GM21515 (cell line): Measurements from ENCODE around the gene OLFM4.
"Not testable (repeated sequence)": the region's sequence is repeated elsewhere in the genome, so short reads cannot be mapped to it uniquely, and the experiment has no call there.

Experiments
- ATAC-seq: cut with Tn5 transposase; IDR thresholded peaks from one replicate; pipeline ENCODE4 v1.9.1; 2021; ENCODE audit not compliant: unreplicated experiment

The OLFM4 gene

DNA sequence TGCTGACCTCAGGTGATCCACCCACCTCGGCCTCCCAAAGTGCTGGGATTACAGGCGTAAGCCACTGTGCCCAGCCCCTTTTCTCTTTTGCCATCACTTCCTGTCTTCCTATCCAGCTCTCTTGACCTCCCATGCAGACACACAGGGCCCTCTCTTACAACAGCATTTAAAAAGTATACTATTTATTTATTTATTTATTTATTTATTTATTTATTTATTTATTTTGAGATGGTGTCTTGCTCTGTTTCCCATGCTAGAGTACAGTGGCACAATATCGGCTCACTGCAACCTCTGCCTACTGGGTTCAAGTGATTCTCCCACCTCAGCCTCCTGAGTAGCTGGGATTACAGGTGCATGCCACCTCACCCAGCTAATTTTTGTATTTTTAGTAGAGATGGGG, 14.6 kb upstream of the OLFM4 start:
- not testable (repeated sequence) for ATAC-seq

DNA sequence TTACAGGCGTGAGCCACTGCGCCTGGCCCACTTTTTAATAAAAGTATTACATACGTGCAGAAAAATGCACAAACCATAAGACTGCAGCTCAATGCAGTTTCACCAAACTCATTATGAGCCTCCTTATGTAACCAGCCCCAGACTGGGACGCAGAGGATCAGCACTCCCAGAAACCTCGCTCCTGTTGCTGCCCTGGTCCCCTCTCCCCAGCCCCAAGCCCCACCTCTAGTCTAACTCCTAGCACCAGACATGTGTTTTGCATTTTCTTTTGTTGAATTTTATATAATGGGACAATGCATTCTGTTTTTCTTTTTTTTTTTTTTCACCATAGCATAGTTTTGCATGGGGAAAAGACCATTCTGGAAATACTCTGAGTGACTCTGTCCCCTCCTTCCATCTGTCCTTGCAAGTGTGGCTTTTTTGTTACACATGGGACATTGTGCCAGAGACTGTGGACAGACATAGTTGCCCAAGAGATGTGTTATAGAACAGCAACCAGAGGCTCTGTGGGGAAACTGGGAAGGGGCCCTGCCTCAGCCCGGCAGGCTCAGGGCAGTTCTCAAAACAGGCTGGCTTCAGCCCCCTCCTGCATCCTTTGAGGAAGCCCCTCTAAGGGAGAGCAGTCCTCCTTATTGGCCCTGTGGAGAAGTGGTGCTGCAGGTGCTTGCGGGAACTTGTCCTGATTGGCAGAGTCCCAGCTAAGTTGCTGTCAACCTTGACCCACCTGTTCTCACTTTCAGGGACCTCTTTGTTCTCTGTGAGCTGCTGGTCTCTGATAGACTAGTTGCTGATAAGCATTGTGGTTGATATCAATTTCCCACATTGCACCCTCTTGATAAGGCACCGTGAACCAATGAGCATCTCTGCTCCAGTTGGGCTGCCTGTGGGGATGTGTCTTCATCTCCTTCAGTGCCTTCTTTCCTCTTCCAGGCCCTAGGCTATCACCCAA, 13.8 kb upstream of the OLFM4 start:
- no peak for ATAC-seq

DNA sequence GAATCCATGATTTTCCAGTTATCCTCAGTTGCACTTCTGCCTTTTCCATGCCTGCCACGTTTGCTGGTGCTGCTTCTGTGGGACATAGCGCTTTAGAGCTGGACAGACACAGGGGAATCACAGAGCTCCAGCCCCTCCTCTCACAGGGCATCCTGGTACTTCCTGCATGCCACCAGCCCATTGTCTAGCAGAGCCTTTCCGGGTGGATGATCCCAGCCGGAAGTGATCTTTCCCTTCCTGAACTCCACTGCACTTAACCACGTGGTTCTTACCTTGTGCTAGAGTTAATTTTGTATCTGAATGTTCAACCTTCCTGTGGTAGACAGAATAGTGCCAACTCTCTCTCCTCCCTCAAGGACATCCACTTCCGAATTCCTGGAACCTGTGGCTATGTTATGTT, 12.6 kb upstream of the OLFM4 start:
- no peak for ATAC-seq

DNA sequence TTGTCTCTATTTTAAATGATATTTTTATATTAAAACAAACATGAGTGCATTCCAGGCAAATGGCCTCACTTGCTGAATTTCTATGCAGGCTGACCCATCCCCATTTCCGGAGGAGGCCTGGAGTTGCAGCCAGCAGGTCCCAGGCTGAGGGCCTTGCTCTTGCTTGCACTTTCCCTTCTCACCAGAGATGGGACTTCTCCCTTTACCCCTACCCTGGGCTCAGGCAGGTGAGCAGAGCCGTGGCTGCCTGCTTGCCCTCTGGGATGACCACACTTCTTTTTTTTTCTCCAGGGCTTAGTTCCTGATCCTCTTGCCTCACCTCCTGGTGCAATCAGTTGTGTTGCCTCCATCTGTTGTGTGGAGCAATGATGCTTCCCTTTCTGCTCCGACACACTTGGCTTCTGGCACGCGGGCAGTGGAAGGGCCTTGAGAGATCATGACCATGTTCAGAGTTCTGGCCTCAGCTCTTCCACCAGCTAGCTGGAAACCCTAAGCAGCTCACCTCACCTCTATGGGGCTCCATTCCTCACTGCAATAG, 11.1 kb upstream of the OLFM4 start:
- no peak for ATAC-seq

DNA sequence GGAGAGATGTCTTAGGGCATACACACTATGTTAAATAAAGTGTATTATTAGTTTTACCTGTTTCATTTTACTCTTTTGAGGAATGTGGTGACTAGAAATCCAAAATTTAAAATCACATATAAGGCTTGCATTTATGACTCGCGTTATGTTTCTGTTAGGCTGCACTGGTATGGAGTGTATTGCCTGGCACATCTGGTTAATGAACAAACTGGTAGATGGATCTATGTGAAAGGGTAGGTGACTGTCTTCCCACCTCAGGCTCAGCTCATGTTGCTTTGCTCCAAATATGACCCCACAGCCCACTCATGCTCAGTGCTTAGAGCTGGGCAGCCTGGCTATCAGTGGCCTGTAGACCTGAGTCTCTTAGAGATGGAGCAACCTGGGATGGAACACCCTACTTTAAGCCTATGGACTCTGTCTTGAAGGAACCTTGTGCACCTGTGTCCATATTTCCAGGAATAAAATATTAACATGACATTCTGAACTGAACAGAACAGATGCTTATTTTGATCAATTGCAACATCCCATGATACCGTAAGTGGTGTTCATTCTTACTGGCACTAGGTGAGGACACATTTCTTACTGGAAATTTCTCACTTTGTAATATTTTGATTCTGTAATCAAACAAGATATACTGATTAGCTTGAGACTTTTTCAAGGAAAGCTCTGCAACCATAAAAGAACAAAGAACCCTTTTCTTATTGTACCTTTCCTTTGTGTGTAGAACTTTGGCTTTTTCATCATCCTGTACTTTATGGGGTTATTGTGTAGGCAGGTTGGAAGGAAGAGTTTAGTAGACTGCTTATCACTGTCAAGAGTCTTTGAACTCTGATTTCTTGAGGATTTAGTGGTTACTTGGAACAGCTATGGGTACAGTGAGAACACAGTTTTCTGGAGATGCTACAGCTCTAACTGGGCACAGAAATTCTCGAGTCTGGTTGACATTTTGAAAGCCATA, 9.6 kb upstream of the OLFM4 start:
- no peak for ATAC-seq

DNA sequence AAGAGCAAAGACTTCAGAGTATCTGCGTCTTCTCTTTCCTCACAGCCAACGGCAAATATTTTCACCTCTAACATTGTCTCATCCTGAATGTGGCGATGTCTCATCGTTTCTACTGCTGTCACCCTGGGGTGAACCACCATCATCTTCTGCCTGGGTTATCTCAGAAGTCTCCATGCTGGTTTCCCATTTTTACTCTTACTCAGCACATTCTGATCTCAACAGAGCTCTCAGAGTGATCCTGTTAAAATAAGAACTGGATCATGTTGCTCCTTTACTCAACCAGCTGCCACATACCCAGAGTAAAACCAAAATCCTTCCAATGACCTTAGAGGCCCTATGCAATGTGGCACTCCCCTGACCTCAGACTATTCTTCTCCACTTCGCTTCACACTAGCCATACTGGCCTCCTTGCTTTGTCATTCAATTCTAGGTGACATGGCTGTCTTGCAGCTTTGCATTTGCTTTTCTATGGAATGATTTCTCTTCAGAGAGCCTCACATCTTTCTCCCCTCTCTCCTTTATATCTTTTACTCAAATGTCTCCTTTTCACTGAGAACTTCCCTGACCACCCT, 7.8 kb upstream of the OLFM4 start:
- ATAC-seq = no peak

DNA sequence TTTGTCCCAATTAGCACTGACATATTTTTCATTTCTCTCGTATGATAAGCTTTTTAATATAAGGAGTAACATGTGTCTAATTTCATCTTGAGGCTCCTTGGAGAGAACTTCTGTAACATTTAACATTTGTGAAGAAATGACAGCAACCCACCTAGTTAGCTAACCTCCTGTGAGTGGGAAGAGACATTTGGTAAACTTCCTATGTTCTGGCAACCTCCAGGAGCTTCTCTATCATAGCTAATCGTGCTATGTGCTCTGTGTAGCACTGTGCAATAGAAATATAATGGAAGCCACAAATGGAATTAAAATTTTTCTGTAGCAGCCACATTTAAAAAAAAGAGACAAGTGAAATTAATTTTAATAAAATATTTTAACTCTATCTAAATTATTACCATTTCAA, 5.4 kb upstream of the OLFM4 start:
- ATAC-seq = no peak

DNA sequence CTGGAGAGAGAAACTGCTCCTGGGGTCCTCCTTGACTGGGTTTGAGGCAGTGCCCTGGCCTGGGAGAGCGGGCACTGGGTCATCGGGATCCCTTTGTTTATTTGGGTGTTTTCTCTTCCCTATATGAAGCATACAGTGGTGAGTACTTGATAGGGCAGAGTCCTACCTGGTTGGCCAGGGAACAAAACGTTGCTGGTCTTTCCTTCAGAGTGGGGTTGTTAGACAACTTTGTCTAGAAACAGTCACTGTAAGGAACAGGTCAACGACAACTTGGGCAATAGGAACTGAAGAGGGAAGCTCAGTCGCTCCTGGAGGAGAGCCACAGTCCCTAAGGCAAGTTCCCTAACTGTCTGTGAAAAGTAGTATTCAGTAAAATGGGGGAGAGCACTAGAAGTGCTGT, 550 bp upstream of the OLFM4 start:
- no peak for ATAC-seq

DNA sequence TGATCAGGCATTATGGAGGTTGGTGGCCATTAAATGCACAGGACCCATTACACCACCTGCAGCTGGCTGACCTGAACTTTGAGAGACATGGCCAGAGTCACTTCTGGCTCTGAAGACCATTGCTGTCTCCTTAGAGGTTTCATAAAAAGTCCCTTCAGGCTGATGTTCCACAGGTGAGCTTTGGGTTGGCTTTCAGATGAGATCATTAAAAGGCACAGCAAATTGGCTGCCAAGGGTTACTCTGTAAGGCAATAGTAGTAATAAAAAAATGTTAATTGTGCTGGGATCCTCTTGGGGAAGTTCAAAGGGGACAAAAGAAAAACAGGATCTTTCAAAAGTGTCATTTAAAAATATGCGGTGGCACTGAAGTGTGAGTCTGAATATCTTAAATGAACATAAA, 4.2 kb downstream of the OLFM4 start:
- ATAC-seq = no peak

DNA sequence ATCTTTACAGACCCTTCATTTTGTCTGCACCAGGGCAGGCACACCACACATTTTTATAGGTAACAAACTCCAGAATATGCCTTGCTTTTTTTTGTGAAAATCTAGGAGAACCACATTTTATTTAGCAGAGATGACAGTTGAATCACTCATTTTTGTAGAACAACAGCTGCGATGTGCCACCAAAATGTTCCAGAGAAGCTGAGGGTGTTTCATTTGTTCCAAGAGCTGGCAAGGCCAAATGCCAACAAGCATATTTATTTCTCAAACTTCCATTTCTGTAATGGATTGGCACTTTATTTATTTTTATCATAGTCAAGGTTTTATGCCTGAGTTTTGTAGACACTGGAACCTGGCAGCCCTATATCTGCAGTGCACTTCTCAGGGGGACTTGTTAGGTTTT, 10.4 kb downstream of the OLFM4 start:
- ATAC-seq = no peak

DNA sequence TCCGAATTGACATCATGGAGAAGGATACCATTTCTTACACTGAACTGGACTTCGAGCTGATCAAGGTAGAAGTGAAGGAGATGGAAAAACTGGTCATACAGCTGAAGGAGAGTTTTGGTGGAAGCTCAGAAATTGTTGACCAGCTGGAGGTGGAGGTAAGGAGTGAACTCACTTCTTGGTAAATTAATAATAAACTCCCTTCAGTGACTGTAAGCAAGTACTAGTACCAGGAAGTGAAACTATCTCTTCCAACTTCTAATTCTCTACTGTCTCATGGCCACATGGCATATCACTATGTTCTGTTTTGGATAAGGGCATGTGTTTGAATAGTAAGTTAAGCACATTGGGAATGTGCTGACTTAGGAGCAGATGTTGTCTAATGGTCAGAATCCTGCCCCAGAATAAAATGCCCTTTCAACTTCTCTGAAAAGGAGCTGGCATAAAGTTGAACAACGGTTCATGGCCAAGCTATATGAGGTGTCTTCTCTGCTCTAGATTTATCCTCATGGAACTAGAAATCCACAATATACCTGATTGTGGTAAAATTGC, 13.4 kb downstream of the OLFM4 start:
- ATAC-seq = no peak

DNA sequence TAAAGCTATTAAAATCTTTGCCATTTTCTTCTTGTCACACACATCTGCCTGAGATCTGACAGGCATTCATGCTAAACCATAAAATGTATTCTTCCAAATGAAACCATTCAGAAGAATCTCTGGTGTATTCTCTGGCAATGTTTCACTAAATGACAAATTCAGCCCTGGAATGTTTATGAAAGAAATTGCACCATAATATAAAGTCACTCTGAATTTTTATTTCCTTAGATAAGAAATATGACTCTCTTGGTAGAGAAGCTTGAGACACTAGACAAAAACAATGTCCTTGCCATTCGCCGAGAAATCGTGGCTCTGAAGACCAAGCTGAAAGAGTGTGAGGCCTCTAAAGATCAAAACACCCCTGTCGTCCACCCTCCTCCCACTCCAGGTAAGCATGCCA, 14.3 kb downstream of the OLFM4 start:
- no peak for ATAC-seq

DNA sequence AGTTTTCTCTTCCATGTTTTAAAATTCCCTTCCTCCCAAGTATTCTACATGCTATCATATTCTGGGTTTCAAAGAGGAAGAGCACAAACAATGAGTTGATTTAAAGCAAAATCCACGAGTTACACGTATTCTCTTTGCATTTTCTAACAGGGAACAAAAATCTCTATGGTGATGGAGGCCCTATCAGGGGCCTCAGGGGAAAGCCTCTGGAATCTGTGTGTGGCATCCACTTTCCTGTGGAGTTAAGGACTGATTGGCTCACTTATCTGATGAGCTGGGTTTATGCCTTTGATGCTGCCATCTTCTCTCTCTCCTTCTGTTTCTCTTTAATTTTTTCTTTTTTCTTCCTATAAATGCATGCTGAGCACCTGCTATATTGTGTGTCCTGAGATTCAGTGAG, 14.8 kb downstream of the OLFM4 start:
- no peak for ATAC-seq

DNA sequence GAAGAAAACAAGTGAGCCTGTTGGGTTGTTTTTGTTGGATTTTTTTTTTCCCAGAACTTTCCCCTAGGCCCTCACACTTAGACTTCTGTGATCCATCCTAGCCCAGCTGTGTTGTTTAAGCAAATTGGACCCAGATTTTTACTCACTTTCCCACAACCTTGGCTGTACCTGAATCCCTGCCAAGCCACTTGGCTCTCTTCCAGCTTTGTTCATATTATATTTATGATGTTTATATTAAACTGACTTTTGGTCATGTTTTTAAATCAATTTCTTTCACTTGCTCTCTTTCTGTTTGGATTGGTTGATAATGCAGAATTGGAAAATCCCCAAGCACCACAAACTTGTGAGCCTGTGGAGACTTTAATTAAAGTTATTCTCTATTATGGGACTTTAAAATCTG, 16.6 kb downstream of the OLFM4 start:
- ATAC-seq = no peak

DNA sequence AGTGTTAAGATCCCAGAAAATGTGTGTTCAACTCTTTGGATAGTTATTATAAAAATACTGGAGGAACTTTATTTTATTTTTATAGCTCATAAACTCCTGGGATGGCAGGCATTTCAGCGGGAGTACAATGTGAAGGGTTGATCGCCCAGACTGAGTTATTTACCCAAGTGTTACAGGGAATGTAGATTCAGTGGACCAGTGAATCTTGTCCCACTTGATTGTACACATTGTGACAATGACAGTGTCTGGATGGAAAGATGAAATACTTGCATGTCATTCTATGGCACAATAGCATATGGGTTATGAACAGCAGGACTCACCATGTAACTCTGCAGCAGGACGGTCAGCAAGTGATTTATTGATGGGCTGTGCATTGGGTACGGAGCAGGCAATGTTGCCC, 20.3 kb downstream of the OLFM4 start:
- no peak for ATAC-seq

DNA sequence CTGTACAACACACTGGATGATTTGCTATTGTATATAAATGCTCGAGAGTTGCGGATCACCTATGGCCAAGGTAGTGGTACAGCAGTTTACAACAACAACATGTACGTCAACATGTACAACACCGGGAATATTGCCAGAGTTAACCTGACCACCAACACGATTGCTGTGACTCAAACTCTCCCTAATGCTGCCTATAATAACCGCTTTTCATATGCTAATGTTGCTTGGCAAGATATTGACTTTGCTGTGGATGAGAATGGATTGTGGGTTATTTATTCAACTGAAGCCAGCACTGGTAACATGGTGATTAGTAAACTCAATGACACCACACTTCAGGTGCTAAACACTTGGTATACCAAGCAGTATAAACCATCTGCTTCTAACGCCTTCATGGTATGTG, 21.5 kb downstream of the OLFM4 start:
- no peak for ATAC-seq

DNA sequence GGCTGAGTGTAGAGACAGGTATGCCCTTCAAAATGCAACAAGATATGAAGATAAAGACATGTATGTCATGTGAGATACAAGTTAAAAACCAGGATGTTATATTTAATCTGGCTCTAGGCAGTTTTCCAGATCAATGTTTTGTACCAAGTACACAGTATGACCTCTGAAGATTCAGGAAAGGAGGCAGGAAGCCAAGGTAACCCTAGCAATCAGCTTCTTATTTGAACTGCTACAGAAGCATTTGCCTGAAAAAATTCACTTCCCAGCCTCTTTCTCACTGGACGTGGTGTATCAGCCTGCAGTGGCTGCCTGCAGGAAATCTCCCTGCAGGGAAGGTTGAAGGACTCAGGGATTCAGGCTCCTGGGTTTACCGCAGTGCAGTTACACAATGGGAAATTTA, 24.1 kb downstream of the OLFM4 start:
- ATAC-seq = no peak

DNA sequence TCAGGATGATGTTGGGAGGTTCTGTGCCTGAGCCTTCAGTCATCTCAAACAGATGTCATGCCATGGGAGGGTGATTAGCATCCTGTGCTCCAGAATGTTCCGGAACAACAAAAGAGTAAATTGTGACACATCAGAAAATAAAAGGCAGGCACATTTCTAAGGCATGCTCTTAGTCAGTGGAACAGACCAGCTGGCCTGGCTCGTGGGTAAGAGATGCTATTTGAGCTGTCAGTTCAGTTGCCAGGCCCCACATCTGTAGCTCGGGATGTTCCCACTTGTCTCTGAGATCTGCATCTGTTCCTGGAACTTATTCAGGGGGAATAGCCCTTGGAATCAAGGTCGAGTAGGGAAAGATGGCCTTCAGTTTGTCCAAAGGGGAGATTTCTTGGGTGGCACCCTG, 26.0 kb downstream of the OLFM4 start:
- no peak for ATAC-seq

DNA sequence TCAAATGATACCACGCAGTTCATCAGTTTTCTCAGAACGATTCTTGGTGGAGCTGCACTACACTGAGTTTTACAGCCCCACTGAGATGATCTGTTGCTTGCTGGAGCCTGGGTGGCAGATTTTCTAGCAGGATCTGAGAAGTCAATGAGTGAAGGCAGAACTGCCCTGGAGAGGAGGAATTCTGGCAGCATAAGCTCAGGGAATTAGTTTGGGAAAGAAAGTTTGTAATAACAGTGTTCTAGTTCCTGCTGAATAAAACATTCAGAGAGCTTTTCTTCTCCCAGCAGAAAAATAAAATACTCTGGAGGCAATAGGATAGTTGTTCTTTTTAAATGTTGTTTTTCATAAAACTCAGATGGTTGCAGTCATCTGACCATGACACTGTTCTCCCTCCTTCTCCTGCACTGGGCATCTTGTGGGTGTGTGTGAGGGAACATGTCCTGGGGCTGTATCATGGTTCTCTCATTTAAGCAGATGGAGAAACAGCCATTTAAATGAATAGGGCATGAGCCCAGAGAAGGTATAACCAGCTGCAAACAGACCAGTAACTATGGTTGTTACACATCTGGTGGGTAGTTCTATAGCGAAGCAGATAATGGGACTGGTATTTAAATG, 29.6 kb downstream of the OLFM4 start:
- ATAC-seq = no peak

DNA sequence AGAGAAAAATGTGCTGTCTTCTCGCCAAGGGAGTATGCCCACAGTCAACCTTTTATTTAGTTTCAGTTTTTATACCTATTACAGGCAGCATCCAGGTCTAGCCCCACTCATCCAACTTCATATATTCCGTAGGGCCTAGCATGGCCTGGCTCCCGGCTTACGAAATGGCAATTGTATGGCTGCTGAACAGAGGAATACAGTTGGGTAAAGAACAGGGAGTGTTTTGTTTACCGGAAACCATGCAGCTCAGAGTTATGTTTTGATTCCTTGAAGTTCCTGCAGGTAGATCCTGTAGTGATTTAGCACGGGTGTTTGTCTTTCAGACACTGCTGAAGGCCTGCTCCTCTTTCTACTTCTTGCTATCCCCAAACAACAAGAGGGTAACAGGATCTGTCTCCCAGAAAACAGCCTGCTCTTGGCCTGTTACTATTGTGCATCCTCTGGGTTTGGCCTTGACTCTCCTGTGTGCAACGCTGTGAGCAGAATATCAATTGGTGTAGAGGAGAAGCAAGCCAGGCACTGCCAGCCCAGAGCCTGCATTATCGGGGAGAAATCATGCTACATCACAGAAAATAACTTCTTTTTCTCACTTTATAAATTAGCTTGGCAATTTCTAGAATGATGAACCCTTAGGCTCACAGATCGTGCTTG, 32.4 kb downstream of the OLFM4 start:
- ATAC-seq = no peak
